ENCODE data around the gene TMED10. TPM values are rescaled to one million over a fixed set of nuclear protein-coding genes. Genes with fewer than 3 reads are reported as not detected.
A peak's percentile ranks its signal among the peaks of the same experiment; 100 is the strongest.
"Not testable (repeated sequence)": the region's sequence is repeated elsewhere in the genome, so short reads cannot be mapped to it uniquely, and the experiment has no call there.

The TMED10 gene
- total RNA-seq, 1 donor from 2014 or later = 116 TPM

DNA sequence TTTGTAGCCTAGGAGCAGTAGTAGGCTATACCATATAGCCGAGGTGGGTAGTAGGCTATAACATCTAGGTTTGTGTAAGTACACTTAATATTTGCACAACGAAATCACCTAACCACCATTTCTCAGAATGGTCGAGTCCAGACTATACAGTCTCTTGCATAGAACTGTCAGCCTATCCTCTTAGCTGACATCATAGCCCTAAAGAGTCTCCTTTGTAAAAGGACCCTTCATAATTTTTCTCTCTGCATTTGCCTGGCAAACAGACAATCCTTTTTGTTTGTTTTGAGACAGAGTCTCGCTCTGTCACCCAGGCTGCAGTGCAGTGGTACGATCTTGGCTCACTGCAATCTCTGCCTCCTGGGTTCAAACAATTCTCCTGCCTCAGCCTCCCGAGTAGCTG is 25.8 kb downstream of the TMED10 start:
- H3K27ac ChIP-seq (ENCODE audit: low read depth, low read length); H3K9ac ChIP-seq (ENCODE audit: low read depth in 1 of 3, low read length in 3 of 3); H3K9me3 ChIP-seq (ENCODE audit: control insufficient read depth in 3 of 3, low read length in 3 of 3); H3K27me3 ChIP-seq (ENCODE audit: control insufficient read depth in 3 of 3, insufficient read depth in 3 of 3, low read length in 3 of 3); H3K4me3 ChIP-seq (ENCODE audit: low read length in 3 of 3): not testable (repeated sequence)
- H3K4me1 ChIP-seq (ENCODE audit: control insufficient read depth in 3 of 3, insufficient read depth in 3 of 3, low read length in 3 of 3) = peaks cover 9 to 24% (median 13%) of the 10 kb centered on the region in 3 donors
- peaks cover 0 to 11% (median 9%) of the 10 kb centered on the region in 3 donors for H3K36me3 ChIP-seq (ENCODE audit: control insufficient read depth in 3 of 3, insufficient read depth in 3 of 3, low read length in 3 of 3)

GRCh38 chr14:75150150-75150549 is 26.3 kb downstream of the TMED10 start:
- H3K4me3 ChIP-seq (ENCODE audit: low read length in 3 of 3) = no peak overlapping the region
- H3K9ac ChIP-seq (ENCODE audit: low read depth in 1 of 3, low read length in 3 of 3) = no peak overlapping the region
- H3K4me1 ChIP-seq (ENCODE audit: control insufficient read depth in 3 of 3, insufficient read depth in 3 of 3, low read length in 3 of 3) = peaks cover 9 to 24% (median 13%) of the 10 kb centered on the region in 3 donors
- H3K27me3 ChIP-seq (ENCODE audit: control insufficient read depth in 3 of 3, insufficient read depth in 3 of 3, low read length in 3 of 3) = no peaks in the 10 kb centered on the region
- H3K27ac ChIP-seq (ENCODE audit: low read depth, low read length) = no peak overlapping the region
- H3K36me3 ChIP-seq (ENCODE audit: control insufficient read depth in 3 of 3, insufficient read depth in 3 of 3, low read length in 3 of 3) = peaks cover 0 to 11% (median 9%) of the 10 kb centered on the region in 3 donors
- no peaks in the 10 kb centered on the region for H3K9me3 ChIP-seq (ENCODE audit: control insufficient read depth in 3 of 3, low read length in 3 of 3)

- Histone ChIP-seq H3K27me3 (ENCODE audit: control insufficient read depth in 3 of 3, insufficient read depth in 3 of 3, low read length in 3 of 3) (no peaks in the 10 kb centered on the region), H3K27ac (ENCODE audit: low read depth, low read length) (peak overlapping the region; percentile 73), H3K36me3 (ENCODE audit: control insufficient read depth in 3 of 3, insufficient read depth in 3 of 3, low read length in 3 of 3) (peaks cover 0 to 13% (median 9%) of the 10 kb centered on the region in 3 donors), H3K9me3 (ENCODE audit: control insufficient read depth in 3 of 3, low read length in 3 of 3) (no peaks in the 10 kb centered on the region), H3K4me3 (ENCODE audit: low read length in 3 of 3) (no peak overlapping the region), H3K9ac (ENCODE audit: low read depth in 1 of 3, low read length in 3 of 3) (peak overlapping the region in 2 of 3 donors; percentile 7 to 30), H3K4me1 (ENCODE audit: control insufficient read depth in 3 of 3, insufficient read depth in 3 of 3, low read length in 3 of 3) (peaks cover 15 to 30% (median 18%) of the 10 kb centered on the region in 3 donors)
These were observed 28.9 kb downstream of the TMED10 start for GRCh38 chr14:75147423-75148071.

GRCh38 chr14:75144944-75145343 is 31.5 kb downstream of the TMED10 start:
- no peak overlapping the region for H3K4me3 ChIP-seq (ENCODE audit: low read length in 3 of 3)
- no peaks in the 10 kb centered on the region for H3K9me3 ChIP-seq (ENCODE audit: control insufficient read depth in 3 of 3, low read length in 3 of 3)
- H3K36me3 ChIP-seq (ENCODE audit: control insufficient read depth in 3 of 3, insufficient read depth in 3 of 3, low read length in 3 of 3) = peaks cover 0 to 8% (median 7%) of the 10 kb centered on the region in 3 donors
- H3K27me3 ChIP-seq (ENCODE audit: control insufficient read depth in 3 of 3, insufficient read depth in 3 of 3, low read length in 3 of 3) = no peaks in the 10 kb centered on the region
- H3K27ac ChIP-seq (ENCODE audit: low read depth, low read length) = no peak overlapping the region
- peaks cover 12 to 22% (median 19%) of the 10 kb centered on the region in 3 donors for H3K4me1 ChIP-seq (ENCODE audit: control insufficient read depth in 3 of 3, insufficient read depth in 3 of 3, low read length in 3 of 3)
- H3K9ac ChIP-seq (ENCODE audit: low read depth in 1 of 3, low read length in 3 of 3) = no peak overlapping the region

DNA sequence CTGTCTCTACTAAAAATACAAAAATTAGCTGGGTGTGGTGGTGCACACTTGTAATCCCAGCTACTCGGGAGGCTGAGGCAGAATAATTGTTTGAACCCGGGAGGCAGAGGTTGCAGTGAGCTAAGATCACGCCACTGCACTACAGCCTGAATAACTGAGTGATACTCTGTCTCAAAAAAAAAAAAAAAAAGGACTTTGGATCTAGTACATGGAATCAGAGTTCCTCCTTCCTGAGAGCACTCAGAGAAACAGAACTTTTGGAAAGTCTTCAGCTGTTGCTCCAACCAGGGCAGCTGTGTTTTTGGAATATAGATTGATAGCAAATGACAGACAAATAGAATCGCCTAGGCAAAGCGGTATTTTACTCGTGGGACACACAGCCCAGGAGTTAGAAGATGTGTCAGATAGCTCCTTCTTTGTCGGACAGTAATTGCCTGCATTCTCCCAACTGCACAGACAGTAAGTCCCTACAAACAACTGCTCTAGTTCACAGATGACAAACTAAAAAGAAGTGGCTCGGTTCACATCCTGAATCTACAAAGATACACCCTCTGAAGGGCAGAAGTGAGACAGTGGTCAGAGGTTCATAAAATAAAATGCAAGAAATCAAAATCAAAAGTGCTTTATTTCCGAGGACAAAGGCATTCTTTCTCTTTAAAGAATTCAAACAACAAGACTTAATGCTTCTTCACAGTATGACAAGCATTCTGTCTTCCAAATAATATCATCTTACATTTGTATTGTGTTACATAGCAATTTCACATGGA is 32.5 kb downstream of the TMED10 start:
- Histone ChIP-seq H3K4me3 (ENCODE audit: low read length in 3 of 3) (no peak overlapping the region), H3K36me3 (ENCODE audit: control insufficient read depth in 3 of 3, insufficient read depth in 3 of 3, low read length in 3 of 3) (peaks cover 0 to 7% (median 4%) of the 10 kb centered on the region in 3 donors), H3K27ac (ENCODE audit: low read depth, low read length) (no peak overlapping the region), H3K27me3 (ENCODE audit: control insufficient read depth in 3 of 3, insufficient read depth in 3 of 3, low read length in 3 of 3) (no peaks in the 10 kb centered on the region), H3K4me1 (ENCODE audit: control insufficient read depth in 3 of 3, insufficient read depth in 3 of 3, low read length in 3 of 3) (peaks cover 11 to 21% (median 16%) of the 10 kb centered on the region in 3 donors), H3K9ac (ENCODE audit: low read depth in 1 of 3, low read length in 3 of 3) (no peak overlapping the region), H3K9me3 (ENCODE audit: control insufficient read depth in 3 of 3, low read length in 3 of 3) (no peaks in the 10 kb centered on the region)

DNA sequence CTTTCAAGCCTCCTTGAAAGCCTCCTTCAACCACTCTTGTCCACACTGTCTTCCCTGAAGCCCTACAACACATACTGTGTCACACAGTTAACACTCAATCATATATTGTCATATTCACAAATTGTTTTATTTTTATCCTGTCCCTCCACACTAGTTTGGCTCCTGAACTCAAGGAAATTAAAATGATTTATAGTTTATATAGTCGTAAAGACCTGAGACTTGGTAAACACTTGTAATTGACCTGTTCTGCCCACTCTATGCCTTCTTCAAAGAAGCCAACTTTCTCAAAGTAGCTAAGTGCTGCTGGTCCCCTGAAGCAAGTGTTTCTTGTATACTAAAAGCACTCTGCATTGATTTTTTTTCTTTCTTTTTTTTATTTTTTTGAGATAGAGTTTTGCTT is 33.9 kb downstream of the TMED10 start:
- Histone ChIP-seq H3K4me1 (ENCODE audit: control insufficient read depth in 3 of 3, insufficient read depth in 3 of 3, low read length in 3 of 3) (peaks cover 16 to 20% (median 18%) of the 10 kb centered on the region in 3 donors), H3K27ac (ENCODE audit: low read depth, low read length) (no peak overlapping the region), H3K9ac (ENCODE audit: low read depth in 1 of 3, low read length in 3 of 3) (no peak overlapping the region), H3K9me3 (ENCODE audit: control insufficient read depth in 3 of 3, low read length in 3 of 3) (no peaks in the 10 kb centered on the region), H3K36me3 (ENCODE audit: control insufficient read depth in 3 of 3, insufficient read depth in 3 of 3, low read length in 3 of 3) (peaks cover 0 to 7% (median 4%) of the 10 kb centered on the region in 3 donors), H3K4me3 (ENCODE audit: low read length in 3 of 3) (no peak overlapping the region), H3K27me3 (ENCODE audit: control insufficient read depth in 3 of 3, insufficient read depth in 3 of 3, low read length in 3 of 3) (no peaks in the 10 kb centered on the region)

DNA sequence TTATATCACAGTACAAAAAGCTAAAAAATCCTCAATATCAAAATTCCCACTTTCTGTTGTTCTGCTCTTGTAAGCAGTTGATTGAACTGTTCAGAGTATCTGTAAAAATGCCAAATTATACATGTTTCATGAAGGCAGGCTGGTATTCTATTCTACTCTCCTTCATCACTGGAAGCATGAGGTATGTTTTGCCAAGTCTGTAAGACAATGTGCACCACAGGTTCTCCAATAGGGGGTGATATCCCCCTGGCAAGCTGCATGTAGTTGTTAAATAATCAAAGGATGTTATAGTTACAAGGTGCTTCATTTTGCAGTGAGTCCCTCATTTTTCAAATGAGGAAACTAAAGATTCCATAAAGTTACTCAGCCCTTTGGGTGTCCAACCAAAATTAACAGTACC is 34.4 kb downstream of the TMED10 start:
- Histone ChIP-seq H3K4me3 (ENCODE audit: low read length in 3 of 3) (no peak overlapping the region), H3K4me1 (ENCODE audit: control insufficient read depth in 3 of 3, insufficient read depth in 3 of 3, low read length in 3 of 3) (peaks cover 12 to 20% (median 14%) of the 10 kb centered on the region in 3 donors), H3K27ac (ENCODE audit: low read depth, low read length) (no peak overlapping the region), H3K27me3 (ENCODE audit: control insufficient read depth in 3 of 3, insufficient read depth in 3 of 3, low read length in 3 of 3) (no peaks in the 10 kb centered on the region), H3K9ac (ENCODE audit: low read depth in 1 of 3, low read length in 3 of 3) (no peak overlapping the region), H3K36me3 (ENCODE audit: control insufficient read depth in 3 of 3, insufficient read depth in 3 of 3, low read length in 3 of 3) (peaks cover 0 to 7% (median 4%) of the 10 kb centered on the region in 3 donors), H3K9me3 (ENCODE audit: control insufficient read depth in 3 of 3, low read length in 3 of 3) (no peaks in the 10 kb centered on the region)

GRCh38 chr14:75141062-75141461 is 35.4 kb downstream of the TMED10 start:
- no peak overlapping the region for H3K27ac ChIP-seq (ENCODE audit: low read depth, low read length)
- H3K27me3 ChIP-seq (ENCODE audit: control insufficient read depth in 3 of 3, insufficient read depth in 3 of 3, low read length in 3 of 3) = no peaks in the 10 kb centered on the region
- peaks cover 0 to 2% (median 0%) of the 10 kb centered on the region in 3 donors for H3K36me3 ChIP-seq (ENCODE audit: control insufficient read depth in 3 of 3, insufficient read depth in 3 of 3, low read length in 3 of 3)
- peaks cover 12 to 20% (median 14%) of the 10 kb centered on the region in 3 donors for H3K4me1 ChIP-seq (ENCODE audit: control insufficient read depth in 3 of 3, insufficient read depth in 3 of 3, low read length in 3 of 3)
- H3K9me3 ChIP-seq (ENCODE audit: control insufficient read depth in 3 of 3, low read length in 3 of 3) = no peaks in the 10 kb centered on the region
- H3K9ac ChIP-seq (ENCODE audit: low read depth in 1 of 3, low read length in 3 of 3) = no peak overlapping the region
- H3K4me3 ChIP-seq (ENCODE audit: low read length in 3 of 3) = no peak overlapping the region

GRCh38 chr14:75140620-75141019 is 35.8 kb downstream of the TMED10 start:
- Histone ChIP-seq H3K27ac (ENCODE audit: low read depth, low read length) (no peak overlapping the region), H3K4me3 (ENCODE audit: low read length in 3 of 3) (no peak overlapping the region), H3K9ac (ENCODE audit: low read depth in 1 of 3, low read length in 3 of 3) (no peak overlapping the region), H3K9me3 (ENCODE audit: control insufficient read depth in 3 of 3, low read length in 3 of 3) (no peaks in the 10 kb centered on the region), H3K27me3 (ENCODE audit: control insufficient read depth in 3 of 3, insufficient read depth in 3 of 3, low read length in 3 of 3) (no peaks in the 10 kb centered on the region), H3K4me1 (ENCODE audit: control insufficient read depth in 3 of 3, insufficient read depth in 3 of 3, low read length in 3 of 3) (peaks cover 12 to 20% (median 14%) of the 10 kb centered on the region in 3 donors), H3K36me3 (ENCODE audit: control insufficient read depth in 3 of 3, insufficient read depth in 3 of 3, low read length in 3 of 3) (peaks cover 0 to 3% (median 0%) of the 10 kb centered on the region in 3 donors)

GRCh38 chr14:75139185-75139584 is 37.2 kb downstream of the TMED10 start:
- H3K9me3 ChIP-seq (ENCODE audit: control insufficient read depth in 3 of 3, low read length in 3 of 3) = no peaks in the 10 kb centered on the region
- H3K27me3 ChIP-seq (ENCODE audit: control insufficient read depth in 3 of 3, insufficient read depth in 3 of 3, low read length in 3 of 3) = no peaks in the 10 kb centered on the region
- H3K27ac ChIP-seq (ENCODE audit: low read depth, low read length) = no peak overlapping the region
- H3K4me1 ChIP-seq (ENCODE audit: control insufficient read depth in 3 of 3, insufficient read depth in 3 of 3, low read length in 3 of 3) = peaks cover 8 to 18% (median 11%) of the 10 kb centered on the region in 3 donors
- no peak overlapping the region for H3K9ac ChIP-seq (ENCODE audit: low read depth in 1 of 3, low read length in 3 of 3)
- H3K4me3 ChIP-seq (ENCODE audit: low read length in 3 of 3) = no peak overlapping the region
- H3K36me3 ChIP-seq (ENCODE audit: control insufficient read depth in 3 of 3, insufficient read depth in 3 of 3, low read length in 3 of 3) = peaks cover 2 to 14% (median 9%) of the 10 kb centered on the region in 3 donors

All from skeletal muscle tissue (tissue), 4 donors.